GM19395 (cell line): Measurements from ENCODE around the gene ADORA2A.

ENCODE experiments used
- ATAC-seq: cut with Tn5 transposase; IDR thresholded peaks from one replicate; pipeline ENCODE4 v1.9.1; 2021; ENCODE audit warnings: mild to moderate bottlenecking, moderate library complexity; ENCODE audit not compliant: unreplicated experiment

The ADORA2A gene

DNA sequence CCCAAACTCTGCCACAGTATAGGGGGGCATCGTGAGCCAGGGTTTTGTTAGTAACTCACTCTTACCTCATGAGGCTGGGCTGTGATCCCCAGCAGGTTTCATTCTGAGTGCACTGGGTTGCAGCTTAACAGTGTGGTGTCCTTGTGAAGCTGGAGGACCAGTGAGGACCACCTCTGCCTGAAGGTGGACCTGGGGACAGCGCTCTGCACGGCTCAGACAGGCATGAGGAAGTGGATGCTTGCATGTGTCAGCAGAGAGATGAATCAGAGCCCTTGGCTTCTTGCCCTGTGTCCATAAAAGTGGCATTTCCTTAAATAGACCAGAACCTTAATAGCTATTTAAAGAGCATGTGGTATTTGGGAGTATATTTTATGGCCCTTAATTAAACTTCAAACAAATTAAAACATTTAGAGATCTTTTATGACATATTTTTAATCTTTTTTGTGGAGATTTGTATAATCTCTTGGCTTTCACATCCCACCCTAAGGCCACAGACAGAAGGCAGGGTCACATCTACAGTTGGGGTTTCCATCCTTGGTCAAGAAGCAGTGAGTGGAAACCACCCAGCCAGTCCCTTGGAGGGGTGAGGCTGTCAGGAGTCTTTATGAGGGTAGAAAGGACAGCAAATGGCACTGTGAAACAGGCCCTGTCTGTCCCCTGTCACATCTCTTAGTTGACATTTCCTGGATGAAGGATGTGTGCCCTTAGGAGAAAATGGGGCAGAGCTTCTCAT lies 24.8 kb upstream of the ADORA2A start:
- ATAC-seq = no peak

DNA sequence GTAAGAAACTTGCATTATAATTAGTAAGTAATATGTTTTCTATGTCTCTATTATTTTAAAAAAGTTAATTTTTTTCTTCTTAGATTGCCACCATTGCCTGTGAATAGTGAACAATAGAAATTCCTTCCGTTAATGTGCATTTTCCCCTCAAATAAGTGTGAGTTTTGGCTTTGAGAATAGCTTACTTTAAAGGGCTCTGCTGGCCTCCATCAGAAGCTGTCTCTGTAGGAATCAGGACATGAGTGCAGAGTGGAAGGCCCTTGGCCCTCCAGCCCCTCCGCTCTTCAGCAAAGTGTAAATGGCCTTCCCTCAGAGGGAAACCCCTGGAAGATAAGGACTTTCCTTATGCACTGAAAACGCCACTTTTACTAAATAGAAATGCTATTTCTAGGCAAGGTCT lies 24.1 kb upstream of the ADORA2A start:
- no peak for ATAC-seq

GRCh38 chr22:24404561-24405275 lies 22.7 kb upstream of the ADORA2A start:
- no peak for ATAC-seq

GRCh38 chr22:24405631-24406321 lies 21.6 kb upstream of the ADORA2A start:
- no peak for ATAC-seq

- ATAC-seq = no peak
These were observed 20.8 kb upstream of the ADORA2A start for GRCh38 chr22:24406322-24407277.

- no peak for ATAC-seq
These were observed 20.1 kb upstream of the ADORA2A start for GRCh38 chr22:24407278-24407665.

DNA sequence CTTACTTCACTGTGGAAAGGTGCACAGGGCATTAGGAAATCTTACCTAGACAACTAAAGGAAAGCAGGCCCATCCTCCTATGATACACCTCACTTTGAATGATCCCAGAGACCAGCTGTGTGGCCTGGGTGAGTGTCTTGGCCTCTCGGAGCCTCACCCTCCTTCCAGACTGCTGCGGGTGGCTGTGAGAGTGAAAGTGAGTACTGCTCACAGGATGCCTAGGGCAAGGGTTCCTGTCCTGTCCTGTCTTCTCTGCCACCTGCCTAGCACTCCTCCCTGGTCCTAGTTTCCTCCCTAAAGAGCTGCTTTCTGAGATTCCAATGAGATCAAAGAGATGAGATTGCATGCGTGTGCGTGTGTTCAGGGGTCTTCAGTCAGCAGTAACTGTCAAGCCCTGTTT lies 19.5 kb upstream of the ADORA2A start:
- no peak for ATAC-seq

DNA sequence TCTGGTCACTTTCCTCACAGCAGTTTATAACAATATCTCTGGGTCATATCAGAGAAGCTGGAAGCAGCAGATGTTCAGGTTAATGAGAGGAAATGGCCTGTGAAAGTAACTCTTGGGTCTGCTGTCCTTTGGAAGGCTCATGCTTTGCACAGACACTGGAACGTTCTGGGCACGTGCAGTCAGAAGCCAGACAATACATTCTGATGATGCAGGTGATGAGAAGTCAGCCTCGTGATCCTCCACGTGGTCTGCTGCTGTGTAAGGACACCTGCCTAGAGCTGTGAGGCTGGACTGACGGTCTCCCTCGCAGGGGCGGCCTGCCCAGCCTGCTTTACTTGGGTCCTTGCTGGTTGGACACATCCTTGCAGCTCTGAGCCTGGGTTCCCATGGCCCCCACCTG lies 18.8 kb upstream of the ADORA2A start:
- no peak for ATAC-seq

- ATAC-seq = no peak
These were observed 17.7 kb upstream of the ADORA2A start for GRCh38 chr22:24409707-24410106.

GRCh38 chr22:24410110-24410856 lies 17.1 kb upstream of the ADORA2A start:
- no peak for ATAC-seq

GRCh38 chr22:24411256-24412004 lies 16.0 kb upstream of the ADORA2A start:
- no peak for ATAC-seq

- no peak for ATAC-seq
These were observed 15.1 kb upstream of the ADORA2A start for GRCh38 chr22:24412274-24412673.

DNA sequence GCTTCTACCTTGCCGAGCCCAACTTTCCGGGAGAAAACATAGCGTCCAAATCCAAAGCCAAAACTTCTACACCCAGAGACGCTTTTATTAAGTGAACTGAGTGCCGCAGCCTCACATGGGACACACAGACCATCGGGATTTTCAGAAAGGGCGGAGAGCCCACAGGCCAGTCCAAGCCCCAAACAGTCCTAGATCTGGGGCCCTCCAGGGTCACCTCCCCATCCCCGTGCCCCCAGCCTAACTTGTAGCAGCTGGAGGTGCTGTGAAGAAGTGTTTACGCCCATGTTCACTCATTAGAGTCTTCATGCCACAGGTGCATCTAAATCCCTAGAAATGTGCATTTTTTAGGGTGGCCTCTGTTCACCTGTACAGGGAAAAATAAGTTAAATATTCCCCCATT lies 14.1 kb upstream of the ADORA2A start:
- ATAC-seq = no peak

GRCh38 chr22:24413736-24414385 lies 13.5 kb upstream of the ADORA2A start:
- ATAC-seq = no peak

DNA sequence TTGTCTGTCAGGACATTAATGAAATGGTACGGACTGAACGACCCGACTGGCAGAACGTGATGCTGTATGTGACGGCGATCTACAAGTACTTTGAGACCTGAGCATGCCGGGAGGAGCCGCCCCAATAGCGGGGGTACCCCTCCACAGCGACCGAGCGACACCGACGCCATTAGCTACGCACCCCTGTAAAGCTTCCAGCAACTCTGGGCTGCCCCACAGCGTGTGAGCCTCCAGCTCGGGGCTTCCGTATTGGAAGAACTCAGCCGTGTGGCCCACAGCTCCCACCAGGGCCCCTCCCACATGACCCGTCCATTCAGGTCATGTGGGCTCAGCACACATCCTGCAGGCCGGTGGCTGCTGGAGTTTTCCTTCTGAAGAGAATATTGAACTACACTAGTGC lies 12.9 kb upstream of the ADORA2A start:
- no peak for ATAC-seq

DNA sequence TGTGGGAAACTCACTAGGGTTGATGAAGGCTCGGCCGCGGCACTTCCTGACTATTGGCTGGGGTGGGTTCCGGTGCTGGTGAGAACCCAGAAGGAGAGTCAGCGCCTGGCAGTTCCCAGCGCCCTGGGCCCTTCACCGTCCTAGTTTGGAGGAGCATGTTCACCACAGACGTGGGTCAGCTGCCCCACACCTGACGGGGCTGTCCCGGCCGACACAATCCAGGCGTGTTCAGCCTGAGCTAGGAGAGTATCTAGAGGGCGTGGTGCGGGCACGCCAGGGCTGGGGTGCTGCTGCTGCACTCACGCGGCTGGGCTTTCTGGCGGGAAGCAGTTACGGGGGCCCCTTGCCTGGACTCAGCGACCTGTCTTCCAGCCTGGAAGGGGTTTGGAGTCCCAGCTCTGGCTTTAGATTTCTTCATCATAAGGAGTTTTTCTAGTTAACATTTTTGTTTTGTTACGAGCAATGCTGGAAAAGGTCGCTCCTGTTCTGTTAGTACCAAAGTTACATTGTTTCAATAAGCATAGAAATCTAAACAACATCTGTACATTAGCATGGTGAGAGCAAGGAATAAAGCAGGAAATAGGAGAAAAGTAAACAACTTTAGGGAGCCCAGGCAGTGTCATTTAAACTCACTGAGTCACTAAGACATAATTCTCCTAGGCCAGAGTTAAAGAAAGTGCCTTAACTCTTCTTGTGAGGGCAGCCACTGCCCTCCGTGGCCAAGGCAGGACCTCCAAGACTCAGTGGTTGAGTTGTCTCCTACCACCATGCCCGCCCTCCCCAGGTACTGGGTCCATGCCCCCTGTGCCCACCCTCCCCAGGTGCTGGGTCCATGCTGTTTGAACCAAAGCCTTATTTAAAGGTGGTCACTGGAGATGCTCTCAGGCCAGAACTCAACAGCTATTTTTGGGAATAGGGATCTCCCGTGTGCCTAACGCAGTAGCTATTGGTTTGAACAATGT lies 12.1 kb upstream of the ADORA2A start:
- ATAC-seq = no peak

DNA sequence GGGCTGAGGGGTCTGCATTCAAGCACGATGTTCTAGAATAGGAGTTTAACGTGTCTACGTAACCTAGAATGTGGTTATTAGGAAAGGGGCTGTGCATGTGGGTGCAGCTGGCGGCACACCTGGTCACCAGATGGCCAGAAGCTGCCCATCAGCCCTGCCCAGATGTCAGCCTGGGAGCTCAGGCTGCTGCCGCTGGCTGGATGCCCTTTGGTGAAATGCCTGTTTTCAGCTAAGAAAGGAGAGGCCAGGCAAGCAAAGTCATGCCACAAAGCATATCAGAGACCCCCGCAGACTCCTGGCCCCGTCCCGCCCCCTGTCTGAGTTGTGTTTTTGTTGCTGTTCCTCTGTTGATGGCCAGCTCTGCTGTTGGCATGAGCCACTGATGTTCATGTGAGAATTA lies 11.3 kb upstream of the ADORA2A start:
- no peak for ATAC-seq

- no peak for ATAC-seq
These were observed 10.8 kb upstream of the ADORA2A start for GRCh38 chr22:24416611-24417010.
